Activated CD4-positive, alpha-beta T cell treated with anti-CD3 and anti-CD28 coated beads, Interleukin-2, amount 10 ng/mL, durations not matched to agents 7 days and 5 days (primary cell): ENCODE data around the gene HUNK. TPM values are rescaled to one million over a fixed set of nuclear protein-coding genes. Genes with fewer than 3 reads are reported as not detected.

Source experiments
- CTCF ChIA-PET: fragments of 350-600 bp; sonication (Branson Sonifier 250); formaldehyde crosslinking; loops from one replicate; lab custom pipeline; 2021; ENCODE audit warnings: antibody characterized with exemption; lab: Charles Lee
- POLR2A ChIA-PET: fragments of 350-600 bp; sonication (Branson Sonifier 250); formaldehyde crosslinking; loops from one replicate; lab custom pipeline; 2021; ENCODE audit warnings: antibody characterized with exemption; lab: Charles Lee
- DNase-seq: peaks from one replicate; pipeline ENCODE4 v3.0.0-alpha.2; 2020
- H3K27ac Mint-ChIP-seq: one replicate; pipeline ENCODE4 v1.8.0; 2021; ENCODE audit warnings: mild to moderate bottlenecking, moderate library complexity, mixed read lengths
- H3K27me3 Mint-ChIP-seq: one replicate; pipeline ENCODE4 v1.8.0; 2021; ENCODE audit warnings: mixed read lengths
- H3K36me3 Mint-ChIP-seq: one replicate; pipeline ENCODE4 v1.8.0; 2021; ENCODE audit warnings: low read depth, mixed read lengths
- H3K4me1 Mint-ChIP-seq: one replicate; pipeline ENCODE4 v1.8.0; 2021; ENCODE audit warnings: mixed read lengths
- H3K4me3 Mint-ChIP-seq: one replicate; pipeline ENCODE4 v1.8.0; 2021; ENCODE audit warnings: mild to moderate bottlenecking, moderate library complexity, mixed read lengths
- H3K9me3 Mint-ChIP-seq: one replicate; pipeline ENCODE4 v1.8.0; 2021; ENCODE audit warnings: mixed read lengths
- total RNA-seq, 2 experiments: library from RNA; stranded (reverse); gene quantifications; one replicate each; pipeline ENCODE4 v1.2.3, GENCODE V29; 2021

HUNK gene
- total RNA-seq, 2 experiments from 2014 or later, result 0.15 to 0.17 TPM

DNA sequence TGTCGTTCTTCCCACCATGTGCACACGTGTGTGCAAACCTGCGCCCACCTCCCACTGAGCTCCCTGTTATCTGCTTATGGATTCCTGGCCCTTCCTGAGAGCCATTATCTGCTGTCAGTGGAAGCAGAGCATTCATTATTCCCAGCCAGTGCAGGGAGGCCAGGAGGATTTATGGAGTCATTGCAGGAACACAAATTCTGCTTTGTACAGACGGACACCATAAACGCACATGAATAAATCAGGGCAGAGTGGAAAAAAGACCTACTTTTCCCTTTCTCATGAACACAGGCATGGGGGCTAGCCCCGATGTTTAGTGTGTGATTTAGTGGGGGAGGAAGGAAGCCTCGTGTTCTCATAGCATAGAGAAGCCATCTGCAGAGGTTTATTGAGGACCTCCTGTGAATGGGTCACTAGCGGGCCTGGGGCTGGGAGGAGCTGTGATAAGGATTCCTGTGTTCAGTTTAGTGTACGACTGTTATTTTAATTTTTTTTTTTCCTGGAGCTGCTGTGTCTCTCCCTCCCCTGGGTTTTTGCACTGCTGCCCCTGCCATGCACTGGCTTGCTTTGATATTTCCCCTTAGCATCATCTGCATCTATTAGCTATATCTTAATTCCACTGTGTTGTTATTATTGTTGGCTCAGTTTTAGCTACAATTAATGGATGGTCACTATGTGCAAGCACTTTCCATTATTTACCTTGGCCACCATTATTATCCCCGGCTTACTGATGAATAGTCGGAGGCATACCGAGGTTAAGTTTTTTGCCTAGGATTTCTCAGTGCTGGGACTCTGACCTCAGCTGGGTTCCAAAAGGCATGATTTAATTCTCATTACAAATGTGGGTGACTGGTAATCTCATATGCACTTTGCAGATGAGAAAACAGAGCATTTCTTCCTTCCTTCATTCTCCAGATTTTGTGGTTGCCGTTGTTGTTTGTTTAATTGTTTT is 33.0 kb downstream of the HUNK start:
- POLR2A ChIA-PET, result no interaction called here
- no peak overlapping the region for H3K27ac Mint-ChIP-seq
- no peaks in the 10 kb centered on the region for H3K9me3 Mint-ChIP-seq
- H3K36me3 Mint-ChIP-seq, result no peaks in the 10 kb centered on the region
- no peak overlapping the region for H3K4me3 Mint-ChIP-seq
- no peaks in the 10 kb centered on the region for H3K4me1 Mint-ChIP-seq
- no peak for DNase-seq
- CTCF ChIA-PET, result no interaction called here
- peaks cover 19% of the 10 kb centered on the region for H3K27me3 Mint-ChIP-seq

DNA sequence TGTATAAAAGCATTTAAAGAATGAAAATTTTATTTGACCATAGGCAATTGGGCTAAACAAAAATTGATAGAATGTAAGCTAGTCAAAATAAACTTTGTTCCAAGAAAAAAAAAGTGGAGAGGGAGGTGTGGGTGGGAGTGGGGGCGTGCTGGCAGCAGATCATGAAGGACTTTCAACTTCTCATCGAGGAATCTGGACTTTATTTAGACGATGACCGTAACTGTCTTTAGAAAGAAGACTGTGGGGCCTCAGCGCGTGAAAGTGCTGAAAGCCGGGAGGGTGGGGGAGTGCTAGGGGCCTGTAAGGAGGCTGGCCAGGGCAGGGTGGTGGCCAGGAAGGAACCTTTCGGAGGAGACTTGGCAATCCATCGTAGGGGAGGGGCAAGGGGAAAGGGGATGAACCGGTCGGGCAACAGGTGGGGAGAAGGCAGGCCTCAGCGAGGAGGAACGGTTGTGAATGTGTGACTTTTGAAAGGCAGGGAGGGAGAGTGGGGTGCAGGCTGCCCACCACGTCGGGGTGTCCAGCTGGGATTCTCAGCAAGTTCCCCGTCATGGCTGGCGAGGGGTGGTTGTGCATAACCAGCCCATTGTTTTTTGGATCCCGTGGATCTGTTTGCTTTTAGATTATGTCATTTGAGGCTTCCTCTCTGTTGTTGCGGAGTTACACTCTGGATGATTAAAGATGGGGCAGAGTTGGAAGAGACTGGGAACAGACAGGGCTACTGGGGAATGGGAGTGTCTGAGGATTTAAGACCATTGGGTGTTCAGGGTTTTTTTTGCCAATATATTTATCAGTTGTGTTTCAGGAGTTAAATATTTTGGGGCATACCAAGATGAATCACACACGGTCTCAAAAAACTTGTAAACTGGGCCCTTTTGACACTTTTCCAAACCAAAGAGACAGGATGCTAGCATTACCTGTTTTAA is 35.5 kb downstream of the HUNK start:
- H3K9me3 Mint-ChIP-seq, result no peaks in the 10 kb centered on the region
- CTCF ChIA-PET, result interaction anchor here (0.6 kb wide), 1 partner anchor 112 kb away, joined by 3 read pairs; no protein-coding TSS in a partner anchor
- no peaks in the 10 kb centered on the region for H3K4me1 Mint-ChIP-seq
- no peak for DNase-seq
- POLR2A ChIA-PET, result no interaction called here
- no peak overlapping the region for H3K27ac Mint-ChIP-seq
- peaks cover 19% of the 10 kb centered on the region for H3K27me3 Mint-ChIP-seq
- no peak overlapping the region for H3K4me3 Mint-ChIP-seq
- H3K36me3 Mint-ChIP-seq, result no peaks in the 10 kb centered on the region

DNA sequence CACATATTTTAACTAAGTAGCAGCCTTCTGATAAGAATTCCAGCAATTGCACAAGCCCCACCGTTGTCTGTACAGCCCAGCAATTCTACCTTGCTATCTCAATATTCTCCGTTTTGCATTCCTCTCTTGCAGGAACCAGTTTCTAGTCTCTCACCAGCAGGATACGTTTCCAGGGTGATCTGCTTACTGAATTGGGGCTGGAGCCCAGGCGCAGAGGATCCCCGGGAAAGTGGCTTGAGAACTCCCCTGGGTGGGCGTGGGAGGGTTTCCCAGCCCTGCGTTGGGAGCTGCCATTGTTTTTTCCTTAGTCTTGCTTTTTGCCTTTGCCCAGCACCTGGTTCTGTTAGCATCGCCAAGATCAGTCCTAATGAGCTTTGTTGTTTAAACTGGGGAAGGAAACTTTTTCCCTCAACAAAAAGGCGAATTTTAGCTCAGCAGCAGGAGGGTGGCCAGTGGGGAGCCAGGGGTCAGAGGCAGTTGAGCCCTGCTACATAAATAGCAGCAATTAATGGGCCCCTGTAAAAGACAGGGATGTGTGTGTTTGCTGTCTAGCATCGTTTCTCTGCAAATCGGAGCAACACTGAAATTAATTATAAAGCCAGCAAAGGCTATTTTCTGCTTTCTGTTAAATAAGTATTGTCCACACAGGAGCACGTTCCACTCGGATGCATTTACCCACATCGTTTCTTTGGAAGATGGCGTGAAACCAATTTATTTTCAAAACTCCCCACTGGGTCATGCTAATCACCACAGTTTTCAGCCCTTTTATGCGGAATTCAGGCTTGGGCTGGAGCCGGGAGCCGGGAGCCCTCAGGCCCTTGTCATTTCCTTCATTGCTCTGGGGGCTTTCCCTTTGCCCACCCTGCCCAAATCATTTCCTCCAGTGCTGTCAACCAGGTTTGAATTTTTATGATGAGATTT is 36.6 kb downstream of the HUNK start:
- CTCF ChIA-PET, result no interaction called here
- H3K36me3 Mint-ChIP-seq, result no peaks in the 10 kb centered on the region
- H3K9me3 Mint-ChIP-seq, result no peaks in the 10 kb centered on the region
- no peak for DNase-seq
- POLR2A ChIA-PET, result no interaction called here
- H3K27me3 Mint-ChIP-seq, result peaks cover 17% of the 10 kb centered on the region
- no peak overlapping the region for H3K4me3 Mint-ChIP-seq
- H3K27ac Mint-ChIP-seq, result no peak overlapping the region
- no peaks in the 10 kb centered on the region for H3K4me1 Mint-ChIP-seq

DNA sequence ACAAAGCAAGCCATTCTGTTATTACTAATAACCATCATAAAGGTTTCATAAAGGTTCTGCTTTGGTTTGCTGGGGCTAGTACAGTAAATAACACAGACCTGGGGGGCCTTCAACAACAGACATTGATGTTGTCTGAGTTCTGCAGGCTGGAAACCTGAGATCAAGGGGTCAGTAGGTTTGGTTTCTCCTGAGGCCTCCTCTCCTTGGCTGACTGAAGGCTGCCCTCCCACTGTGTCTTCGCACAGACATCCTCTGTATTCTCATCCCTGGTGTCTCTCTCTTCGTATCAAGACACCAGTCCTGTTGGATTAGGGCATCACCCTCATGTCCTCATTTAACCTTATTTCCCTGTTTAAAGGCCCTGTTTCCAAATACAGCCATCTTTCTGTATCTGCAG is 37.3 kb downstream of the HUNK start:
- H3K36me3 Mint-ChIP-seq, result no peaks in the 10 kb centered on the region
- H3K27ac Mint-ChIP-seq, result no peak overlapping the region
- H3K9me3 Mint-ChIP-seq, result no peaks in the 10 kb centered on the region
- H3K4me1 Mint-ChIP-seq, result no peaks in the 10 kb centered on the region
- ChIA-PET CTCF (no interaction called here), POLR2A (no interaction called here)
- H3K27me3 Mint-ChIP-seq, result peaks cover 17% of the 10 kb centered on the region
- H3K4me3 Mint-ChIP-seq, result no peak overlapping the region
- DNase-seq, result no peak

DNA sequence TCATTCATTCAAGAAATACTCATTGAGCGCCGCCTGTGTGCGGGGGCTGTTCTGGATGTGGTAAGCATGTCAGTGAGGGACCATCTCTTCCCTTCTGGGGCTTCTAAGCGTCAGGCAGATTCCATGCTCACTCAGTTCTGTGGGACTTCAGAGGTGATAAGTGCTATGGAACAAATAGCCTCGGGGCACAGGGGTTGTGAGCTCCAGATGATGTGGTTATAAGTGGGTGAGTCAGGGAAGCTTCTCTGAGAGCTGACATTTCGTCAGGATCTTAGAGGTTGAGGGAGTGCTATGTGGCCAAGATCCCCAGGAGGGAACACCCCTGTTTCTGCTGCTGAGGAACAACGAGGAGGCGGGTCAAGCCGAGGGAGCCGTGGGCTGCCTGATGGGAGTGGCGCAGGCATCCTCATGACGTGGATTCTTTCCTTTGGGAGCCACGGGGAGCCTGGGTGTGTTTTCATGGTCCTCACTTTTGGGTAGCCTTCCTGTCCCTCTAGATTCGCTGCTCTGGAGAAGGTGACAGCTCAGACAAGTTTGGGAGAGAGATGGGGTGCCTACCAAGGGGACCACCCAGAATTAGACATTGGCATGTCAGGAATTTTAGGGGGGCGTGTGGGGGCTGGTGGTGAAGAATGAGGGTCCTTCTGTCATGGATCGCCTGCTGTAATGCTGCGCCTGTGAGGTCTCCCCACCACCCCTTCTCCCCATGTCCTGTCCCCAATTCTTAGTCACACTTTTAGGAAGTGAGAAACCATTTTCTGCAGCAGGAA is 38.5 kb downstream of the HUNK start:
- no peak for DNase-seq
- ChIA-PET CTCF (no interaction called here), POLR2A (no interaction called here)
- Mint-ChIP-seq H3K9me3 (no peaks in the 10 kb centered on the region), H3K27me3 (peaks cover 17% of the 10 kb centered on the region), H3K4me3 (no peak overlapping the region), H3K36me3 (no peaks in the 10 kb centered on the region), H3K27ac (no peak overlapping the region), H3K4me1 (no peaks in the 10 kb centered on the region)

DNA sequence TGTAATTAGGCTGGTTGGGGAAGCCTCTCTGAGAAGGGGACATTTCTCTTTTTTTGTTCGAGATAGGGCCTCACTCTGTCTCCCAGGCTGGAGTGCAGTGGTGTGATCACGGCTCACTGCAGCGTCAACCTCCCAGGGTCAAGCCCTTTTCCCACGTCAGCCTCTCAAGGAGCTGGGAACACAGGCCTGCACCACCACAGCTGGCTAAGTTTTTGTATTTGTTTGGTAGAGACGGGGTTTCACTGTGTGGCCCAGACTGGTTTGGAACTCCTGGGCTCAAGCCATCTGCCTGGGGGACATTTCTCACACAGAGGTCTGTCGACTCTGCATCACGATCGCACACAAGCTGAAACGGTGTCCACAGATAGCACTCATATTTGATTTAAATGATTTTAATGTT is 39.7 kb downstream of the HUNK start:
- H3K36me3 Mint-ChIP-seq, result no peaks in the 10 kb centered on the region
- no peaks in the 10 kb centered on the region for H3K4me1 Mint-ChIP-seq
- H3K4me3 Mint-ChIP-seq, result no peak overlapping the region

DNA sequence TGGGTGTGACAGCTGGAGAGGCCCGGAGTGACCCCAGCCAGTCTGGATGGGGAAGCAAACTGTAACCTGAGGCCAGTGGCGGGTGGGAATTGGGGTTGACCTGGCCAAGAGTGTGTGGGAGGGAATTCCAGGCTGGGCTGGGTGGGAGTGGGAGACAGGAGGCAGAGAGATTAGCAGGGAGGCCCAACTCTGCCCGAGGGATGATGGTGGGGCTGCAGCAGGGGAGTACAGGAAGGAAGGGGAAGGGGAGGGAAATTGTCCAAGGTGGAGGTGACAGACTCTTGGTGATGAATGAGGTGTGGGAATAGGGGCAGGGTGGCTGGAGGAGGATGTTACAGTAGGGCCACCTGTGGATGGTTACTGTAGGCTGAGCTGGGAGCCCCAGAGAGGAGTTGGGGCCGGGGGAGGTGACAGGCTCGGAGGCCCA is 40.4 kb downstream of the HUNK start:
- H3K27me3 Mint-ChIP-seq, result peaks cover 14% of the 10 kb centered on the region
- H3K9me3 Mint-ChIP-seq, result no peaks in the 10 kb centered on the region

More for the DNA sequence above, 39.7 kb downstream of the HUNK start:
- POLR2A ChIA-PET, result no interaction called here
- Mint-ChIP-seq H3K9me3 (no peaks in the 10 kb centered on the region), H3K27ac (no peak overlapping the region), H3K27me3 (peaks cover 15% of the 10 kb centered on the region)
- CTCF ChIA-PET, result no interaction called here
- DNase-seq, result no peak

DNA sequence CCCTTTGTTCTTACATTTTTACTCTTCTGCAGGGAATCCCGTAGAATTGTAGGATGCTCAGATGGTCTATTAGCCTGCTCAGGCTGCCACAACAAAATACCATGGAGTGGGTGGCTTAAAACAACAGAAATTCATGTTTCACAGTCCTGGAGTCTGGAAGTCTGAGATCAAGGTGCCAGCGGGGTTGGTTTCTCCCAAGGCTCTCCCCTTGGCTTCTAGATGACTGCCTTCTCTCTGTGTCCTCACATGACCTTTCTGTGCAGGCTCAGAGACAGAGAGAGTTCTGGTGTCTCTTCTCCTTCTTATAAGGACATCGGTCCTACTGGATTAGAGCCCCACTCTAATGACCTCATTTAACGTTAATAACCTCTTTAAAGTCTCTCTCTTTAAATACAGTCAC is 41.7 kb downstream of the HUNK start:
- Mint-ChIP-seq H3K4me1 (no peaks in the 10 kb centered on the region), H3K27me3 (peaks cover 1% of the 10 kb centered on the region), H3K27ac (no peak overlapping the region), H3K36me3 (no peaks in the 10 kb centered on the region), H3K9me3 (no peaks in the 10 kb centered on the region), H3K4me3 (no peak overlapping the region)
- POLR2A ChIA-PET, result no interaction called here
- CTCF ChIA-PET, result no interaction called here
- no peak for DNase-seq

More for the DNA sequence above, 40.4 kb downstream of the HUNK start:
- Mint-ChIP-seq H3K27ac (no peak overlapping the region), H3K36me3 (no peaks in the 10 kb centered on the region), H3K4me1 (no peaks in the 10 kb centered on the region), H3K4me3 (no peak overlapping the region)
- ChIA-PET CTCF (no interaction called here), POLR2A (no interaction called here)
- DNase-seq, result no peak

DNA sequence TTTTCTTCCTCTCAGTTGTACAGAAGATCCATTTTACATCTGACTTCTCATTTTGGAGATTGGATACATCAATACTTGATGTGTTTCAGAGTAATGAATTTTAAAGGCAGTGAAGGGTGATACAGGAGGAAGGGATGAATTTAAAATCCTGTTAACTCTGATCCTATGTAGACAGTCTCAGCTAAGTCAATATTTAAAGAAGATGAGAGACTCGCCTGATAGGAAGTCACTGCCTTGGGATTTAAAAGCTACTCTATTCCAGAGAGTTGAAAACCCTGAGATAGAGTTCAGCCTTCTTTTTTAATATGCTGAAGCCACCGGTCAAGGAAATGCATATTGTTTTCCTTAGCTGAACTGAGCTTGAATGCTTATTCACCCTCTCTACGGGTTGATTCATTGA is 42.7 kb downstream of the HUNK start:
- Mint-ChIP-seq H3K27ac (no peak overlapping the region), H3K4me3 (no peak overlapping the region), H3K36me3 (no peaks in the 10 kb centered on the region), H3K27me3 (no peaks in the 10 kb centered on the region), H3K4me1 (no peaks in the 10 kb centered on the region), H3K9me3 (no peaks in the 10 kb centered on the region)
- POLR2A ChIA-PET, result no interaction called here
- CTCF ChIA-PET, result no interaction called here
- no peak for DNase-seq

DNA sequence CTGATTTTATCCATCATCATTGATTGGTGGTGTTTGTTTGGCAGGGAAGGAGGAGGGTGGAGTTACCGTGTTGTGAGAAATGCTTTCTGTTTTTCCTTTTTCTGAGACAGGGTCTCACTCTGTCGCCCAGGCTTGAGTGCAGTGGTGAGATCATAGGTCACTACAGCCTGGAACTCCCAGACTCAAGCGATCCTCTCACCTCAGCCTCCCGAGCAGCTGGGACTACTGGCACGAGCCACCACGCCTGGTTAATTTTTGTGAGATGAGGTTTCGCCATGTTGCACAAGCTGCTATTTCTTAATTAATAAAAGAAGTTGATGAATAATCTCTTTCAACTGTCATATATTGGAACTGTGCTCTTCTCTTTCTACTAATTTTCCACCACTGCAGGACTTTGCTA is 44.3 kb downstream of the HUNK start:
- ChIA-PET POLR2A (no interaction called here), CTCF (no interaction called here)
- no peak overlapping the region for H3K4me3 Mint-ChIP-seq
- no peak for DNase-seq
- no peaks in the 10 kb centered on the region for H3K4me1 Mint-ChIP-seq
- no peak overlapping the region for H3K27ac Mint-ChIP-seq
- no peaks in the 10 kb centered on the region for H3K27me3 Mint-ChIP-seq
- H3K36me3 Mint-ChIP-seq, result no peaks in the 10 kb centered on the region
- H3K9me3 Mint-ChIP-seq, result no peaks in the 10 kb centered on the region

DNA sequence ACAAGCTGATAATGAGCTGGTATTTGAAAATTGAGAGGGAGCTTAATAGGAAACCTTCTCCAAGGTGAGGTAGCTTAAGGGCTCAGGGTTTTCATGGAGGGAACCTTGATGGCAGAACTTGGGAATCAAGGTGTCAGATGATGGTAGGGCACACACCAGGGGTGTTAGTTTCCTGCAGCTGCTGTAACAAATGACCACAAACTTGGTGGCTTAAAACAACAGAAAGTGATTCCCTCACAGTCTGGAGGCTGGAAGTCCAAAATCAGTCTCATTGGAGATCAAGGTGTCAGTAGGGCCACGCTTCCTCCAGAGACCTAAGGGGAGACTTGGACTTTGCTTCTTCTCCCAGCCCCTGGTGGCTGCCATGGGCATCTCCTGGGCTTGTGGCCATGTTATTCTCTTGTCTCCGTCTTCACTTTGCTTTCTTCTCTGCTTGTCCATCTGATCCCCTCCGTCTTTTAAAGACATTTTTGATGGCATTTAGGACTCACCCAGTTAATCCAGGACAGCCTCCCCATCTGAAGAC is 45.5 kb downstream of the HUNK start:
- POLR2A ChIA-PET, result no interaction called here
- Mint-ChIP-seq H3K9me3 (no peaks in the 10 kb centered on the region), H3K27ac (no peak overlapping the region), H3K27me3 (no peaks in the 10 kb centered on the region), H3K4me3 (no peak overlapping the region), H3K4me1 (no peaks in the 10 kb centered on the region), H3K36me3 (no peaks in the 10 kb centered on the region)
- DNase-seq, result no peak
- CTCF ChIA-PET, result interaction anchor here (0.6 kb wide), 1 partner anchor 914 kb away, joined by 4 read pairs; no protein-coding TSS in a partner anchor
